GM18517 (cell line): ENCODE results near the gene ATF3.
A peak's percentile ranks its signal among the peaks of the same experiment; 100 is the strongest.

Source experiments
- ATAC-seq: cut with Tn5 transposase; IDR thresholded peaks from one replicate; pipeline ENCODE4 v1.9.1; 2021; ENCODE audit warnings: mild to moderate bottlenecking, moderate library complexity; ENCODE audit not compliant: unreplicated experiment

The ATF3 gene

DNA sequence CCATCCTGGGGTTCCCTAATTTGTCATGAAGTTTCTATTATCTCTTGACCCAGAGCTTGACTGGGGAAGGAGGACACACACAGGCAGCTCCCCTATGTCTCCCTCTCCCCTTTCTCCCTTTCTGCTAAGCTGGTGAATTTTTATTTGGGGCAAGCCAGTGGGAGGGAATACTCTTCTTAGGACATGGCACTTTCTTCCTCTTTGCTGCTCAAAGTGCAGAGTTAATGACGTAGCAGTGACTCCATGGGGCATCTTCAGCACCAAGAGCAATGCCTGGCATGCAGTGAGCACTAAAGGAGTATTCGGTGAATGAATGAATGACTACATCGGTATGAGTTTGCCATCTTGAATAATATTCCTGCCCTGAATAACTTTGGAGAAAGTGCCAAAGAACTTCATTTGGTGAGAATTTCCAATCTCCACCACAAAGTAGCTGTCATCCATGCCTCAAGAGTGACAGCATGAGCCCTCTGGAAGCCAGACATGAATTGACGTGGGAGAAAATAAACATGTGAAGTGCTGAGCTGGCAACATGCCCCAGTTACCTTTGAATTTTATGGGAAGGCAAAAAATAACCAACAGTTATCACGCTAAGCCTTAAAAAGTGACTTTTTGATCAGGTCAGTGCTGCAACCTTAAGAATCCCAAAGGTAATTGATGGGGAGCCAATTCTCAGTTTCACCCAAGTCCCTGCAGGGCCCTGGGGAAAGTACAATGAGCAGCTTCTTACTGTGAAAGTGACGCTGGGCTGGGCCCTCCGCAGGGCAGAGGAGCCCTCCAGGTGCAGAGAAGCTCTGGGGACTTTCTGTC is 22.1 kb upstream of the ATF3 start:
- ATAC-seq, result peak; percentile 95

DNA sequence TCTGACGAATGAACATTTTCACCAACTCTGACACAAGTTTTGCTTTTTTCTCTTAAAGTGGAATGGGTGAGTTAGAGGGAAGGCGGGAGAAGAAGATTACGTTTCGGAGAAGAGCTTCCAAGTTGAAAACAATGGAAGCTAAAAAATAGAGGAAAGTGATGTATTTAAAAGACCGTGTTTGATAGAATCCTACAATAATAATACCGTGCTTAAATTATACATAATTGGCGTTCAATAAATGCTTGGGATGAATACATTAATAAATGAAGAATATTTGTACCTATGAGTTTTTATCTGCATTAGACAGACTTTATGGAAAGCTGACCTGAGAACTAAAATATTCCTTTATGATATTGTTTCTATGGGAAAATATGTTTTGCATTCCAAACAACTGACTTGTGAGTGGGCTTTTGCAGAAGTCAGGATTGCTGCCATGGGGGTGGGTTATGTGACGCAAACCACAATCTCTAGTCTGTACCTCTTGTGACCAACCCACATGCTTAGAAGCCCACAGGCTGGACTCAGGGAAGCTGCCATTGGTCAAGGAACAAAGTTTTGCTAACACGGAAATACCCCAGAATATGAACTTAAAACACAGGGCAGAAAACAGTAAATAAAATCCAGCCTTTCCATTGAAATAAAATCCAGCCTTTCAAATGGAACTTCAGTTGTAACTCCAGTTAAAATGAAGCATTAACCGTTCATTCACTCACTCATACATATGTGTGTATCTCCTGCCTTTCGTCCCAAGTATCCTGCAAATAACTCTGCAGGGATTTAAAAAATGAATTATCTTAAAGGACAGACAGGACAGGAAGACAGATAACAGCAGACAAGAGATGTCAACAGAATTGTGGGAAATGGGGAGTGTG is 21.3 kb upstream of the ATF3 start:
- ATAC-seq, result no peak

DNA sequence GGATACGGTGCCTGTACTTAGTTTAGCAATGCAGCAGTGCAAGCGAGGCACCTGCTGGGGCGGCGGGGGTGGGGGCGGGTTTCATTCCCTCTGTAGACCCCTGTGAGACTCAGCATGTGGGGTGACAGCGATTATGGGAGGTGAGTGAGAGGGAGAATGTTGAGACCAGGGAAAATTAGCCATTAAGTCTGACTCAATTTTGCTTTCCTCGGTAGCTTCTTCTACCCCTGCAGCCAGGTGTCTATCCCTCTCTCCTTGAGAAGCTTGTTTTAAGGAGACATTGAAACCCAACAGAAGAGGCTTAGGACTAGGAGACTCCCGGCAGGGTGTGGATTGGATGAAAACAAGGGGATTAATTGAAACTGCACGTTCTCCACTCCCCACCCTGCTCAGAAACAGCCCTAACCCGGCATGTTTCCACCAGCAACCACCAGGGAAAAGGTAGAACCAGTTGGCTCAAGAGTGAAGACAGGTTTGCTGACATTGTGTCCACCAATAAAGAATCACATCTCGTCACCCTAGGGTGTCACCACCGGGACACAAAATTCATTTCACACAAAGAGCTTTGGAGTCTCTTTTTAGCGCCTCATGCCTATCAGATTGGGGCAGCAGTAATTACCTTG is 20.6 kb upstream of the ATF3 start:
- no peak for ATAC-seq

DNA sequence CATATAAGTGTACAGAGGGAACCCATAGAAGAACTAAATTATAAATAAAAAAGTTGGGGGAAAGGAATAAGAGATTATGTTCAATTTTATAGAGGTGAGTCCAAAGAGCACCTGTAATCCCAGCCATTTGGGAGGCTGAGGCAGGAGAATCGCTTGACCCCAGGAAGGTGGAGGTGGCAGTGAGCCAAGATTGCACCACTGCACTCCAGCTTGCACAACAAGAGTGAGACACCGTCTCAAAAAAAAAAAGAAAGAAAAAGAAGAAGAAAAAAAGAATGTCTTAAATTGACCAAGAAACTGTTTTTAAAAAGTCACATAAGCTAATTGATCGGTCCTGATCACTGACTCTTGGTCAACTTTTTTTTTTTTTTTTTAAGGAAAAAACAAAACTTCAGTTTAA is 19.1 kb upstream of the ATF3 start:
- no peak for ATAC-seq

DNA sequence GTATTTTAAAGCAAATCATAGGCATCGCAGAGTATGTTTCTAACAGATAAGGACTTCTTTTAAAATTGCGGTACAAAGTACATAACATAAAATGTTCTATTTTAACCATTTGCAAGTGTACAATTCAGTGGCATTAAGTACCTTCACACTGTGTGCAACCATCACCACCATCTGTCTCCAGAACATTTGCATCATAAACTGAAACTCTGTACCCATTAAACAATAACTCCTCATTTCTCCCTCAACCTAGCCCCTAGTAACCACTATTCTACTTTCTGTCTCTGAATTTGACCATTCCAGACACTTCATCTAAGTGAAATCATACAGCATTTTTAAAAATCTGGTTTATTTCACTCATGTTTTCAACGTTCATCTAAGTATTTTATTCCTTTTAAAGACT is 16.6 kb upstream of the ATF3 start:
- ATAC-seq, result peak; percentile 42

DNA sequence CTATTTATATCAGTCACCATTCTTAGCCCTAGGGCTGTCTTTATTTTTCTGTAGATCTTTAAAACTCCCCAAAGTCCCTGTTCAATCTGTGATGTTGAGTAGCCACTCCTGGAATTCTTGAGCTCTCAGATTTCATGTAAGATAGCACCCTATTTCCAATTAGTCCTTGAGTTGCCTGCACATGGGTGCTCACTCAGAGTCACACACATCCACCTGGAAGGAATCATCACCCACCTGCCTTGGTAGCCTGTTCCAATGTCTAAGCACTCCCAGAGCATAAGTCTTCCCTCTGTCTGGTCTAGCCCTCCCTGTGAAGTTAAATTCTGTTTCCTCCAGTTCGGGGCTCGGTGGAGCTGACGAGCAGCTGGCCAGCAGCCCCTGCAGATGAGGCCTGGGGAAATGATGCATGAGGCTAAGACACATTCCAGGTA is 14.7 kb upstream of the ATF3 start:
- ATAC-seq, result no peak

DNA sequence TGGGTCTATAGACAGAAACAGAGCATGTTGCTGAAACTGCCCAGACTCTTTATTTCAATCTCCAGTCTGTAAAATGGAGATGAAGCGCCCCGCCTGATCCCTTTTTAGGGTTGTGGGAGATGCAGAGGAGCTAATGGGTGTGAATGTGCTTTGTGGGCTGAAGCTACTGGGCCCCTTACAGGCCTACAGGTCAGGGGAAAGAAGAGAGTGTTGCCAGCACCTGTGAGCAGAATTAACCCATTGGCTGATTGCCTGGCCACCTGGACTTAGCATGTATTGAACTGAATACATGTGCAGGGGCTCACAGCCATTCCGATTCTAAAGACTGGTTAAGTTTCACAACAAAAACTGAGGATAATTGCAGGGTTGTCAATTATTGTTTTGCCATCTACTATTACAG is 13.9 kb upstream of the ATF3 start:
- ATAC-seq, result no peak

DNA sequence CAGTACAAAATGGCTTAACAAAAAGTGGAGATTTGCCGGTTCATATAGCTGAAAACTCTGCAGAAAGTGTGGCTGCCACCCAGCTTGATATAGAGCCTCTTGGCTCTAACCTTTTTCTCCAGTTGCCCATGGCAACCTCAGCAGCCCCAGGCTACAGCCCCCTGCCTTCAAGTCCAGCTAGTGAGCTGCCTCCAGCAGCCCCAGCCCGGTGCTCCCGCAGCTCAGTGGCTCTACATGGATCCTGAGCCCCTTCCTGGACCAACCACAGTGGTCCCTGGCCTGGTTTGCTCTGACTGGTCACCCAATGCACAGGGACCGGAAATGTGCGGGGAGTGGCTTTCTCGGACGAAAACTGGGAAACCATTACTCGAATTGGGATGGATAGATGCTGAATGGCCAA is 13.3 kb upstream of the ATF3 start:
- ATAC-seq, result no peak

DNA sequence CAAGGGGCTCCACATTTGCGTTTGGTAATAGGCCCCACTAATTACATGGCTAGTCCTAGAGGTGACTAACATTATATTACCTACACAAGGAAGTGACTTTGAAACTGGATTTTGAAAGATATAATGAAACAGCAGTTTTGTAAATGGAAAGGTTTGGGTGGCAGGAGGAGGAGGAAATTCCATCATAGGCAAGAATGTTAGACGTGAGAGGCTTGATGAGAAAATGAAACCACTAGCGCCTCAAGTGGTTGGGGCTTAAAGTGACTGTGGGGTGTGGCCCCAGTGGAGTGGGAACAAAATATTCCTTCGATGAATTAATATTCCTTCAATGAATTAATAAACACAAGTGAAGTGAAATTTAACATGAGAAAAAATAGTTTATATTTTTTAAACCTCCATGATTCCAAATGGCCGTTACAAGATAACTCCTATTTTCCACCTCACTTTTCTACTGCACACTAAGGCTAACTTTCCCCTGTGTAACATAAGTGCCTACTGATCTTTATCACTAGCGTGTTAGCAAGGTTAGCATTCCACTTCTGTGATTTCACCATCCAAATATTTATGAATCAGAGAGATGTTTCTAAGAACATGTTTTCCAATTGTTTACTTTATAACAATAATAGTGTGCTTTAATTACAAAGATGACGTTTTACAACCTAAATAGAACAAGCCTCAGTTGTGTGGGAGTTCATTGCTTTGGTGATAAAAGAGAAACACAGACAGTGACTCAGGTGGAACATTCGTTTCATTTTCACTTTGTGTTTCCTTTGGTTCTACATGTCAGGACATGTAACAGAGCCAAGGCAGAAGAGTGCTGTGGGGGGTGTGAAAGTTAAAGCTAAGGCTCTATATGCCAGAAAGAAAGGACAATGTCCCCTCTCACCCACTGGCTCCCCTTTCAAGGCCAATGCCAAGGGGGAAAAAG is 12.5 kb upstream of the ATF3 start:
- peak; percentile 97 for ATAC-seq

DNA sequence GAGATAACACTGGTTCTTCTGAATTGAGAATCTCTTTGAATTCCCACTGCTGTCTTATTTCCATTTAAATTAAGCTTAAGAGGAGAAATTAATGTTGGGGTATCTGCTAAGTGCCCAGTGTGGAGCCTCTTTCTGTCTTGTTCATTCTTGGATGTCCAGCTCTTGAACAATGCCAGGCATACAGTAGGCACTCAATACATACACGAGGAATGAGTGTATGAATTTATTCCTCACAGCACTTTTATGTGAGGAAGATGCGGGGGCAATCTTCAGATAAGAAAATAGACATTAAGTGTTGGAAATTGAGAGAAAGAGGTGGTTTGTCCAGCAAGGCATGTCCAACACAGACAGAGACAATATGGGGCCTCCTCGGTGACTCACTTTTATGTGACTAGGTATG is 11.8 kb upstream of the ATF3 start:
- no peak for ATAC-seq

DNA sequence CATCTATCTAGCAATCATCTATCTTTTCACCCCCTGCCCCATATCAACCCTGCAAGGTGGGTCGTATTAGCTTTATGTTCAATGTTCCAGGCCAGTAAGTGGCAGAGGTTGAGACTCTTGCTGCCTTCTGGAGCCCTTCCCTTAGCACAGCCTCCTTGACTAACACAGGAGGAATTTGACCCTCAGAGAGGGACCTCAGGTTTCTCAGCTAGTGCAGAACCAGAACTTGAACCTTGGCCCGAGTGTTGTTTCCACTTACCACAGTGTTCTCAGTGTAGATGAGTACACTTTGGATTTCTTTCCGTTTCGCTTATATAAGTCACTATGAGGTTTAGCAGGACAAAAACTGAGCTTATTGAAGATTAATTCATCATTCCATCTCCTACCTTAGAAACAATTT is 11.1 kb upstream of the ATF3 start:
- ATAC-seq, result no peak

DNA sequence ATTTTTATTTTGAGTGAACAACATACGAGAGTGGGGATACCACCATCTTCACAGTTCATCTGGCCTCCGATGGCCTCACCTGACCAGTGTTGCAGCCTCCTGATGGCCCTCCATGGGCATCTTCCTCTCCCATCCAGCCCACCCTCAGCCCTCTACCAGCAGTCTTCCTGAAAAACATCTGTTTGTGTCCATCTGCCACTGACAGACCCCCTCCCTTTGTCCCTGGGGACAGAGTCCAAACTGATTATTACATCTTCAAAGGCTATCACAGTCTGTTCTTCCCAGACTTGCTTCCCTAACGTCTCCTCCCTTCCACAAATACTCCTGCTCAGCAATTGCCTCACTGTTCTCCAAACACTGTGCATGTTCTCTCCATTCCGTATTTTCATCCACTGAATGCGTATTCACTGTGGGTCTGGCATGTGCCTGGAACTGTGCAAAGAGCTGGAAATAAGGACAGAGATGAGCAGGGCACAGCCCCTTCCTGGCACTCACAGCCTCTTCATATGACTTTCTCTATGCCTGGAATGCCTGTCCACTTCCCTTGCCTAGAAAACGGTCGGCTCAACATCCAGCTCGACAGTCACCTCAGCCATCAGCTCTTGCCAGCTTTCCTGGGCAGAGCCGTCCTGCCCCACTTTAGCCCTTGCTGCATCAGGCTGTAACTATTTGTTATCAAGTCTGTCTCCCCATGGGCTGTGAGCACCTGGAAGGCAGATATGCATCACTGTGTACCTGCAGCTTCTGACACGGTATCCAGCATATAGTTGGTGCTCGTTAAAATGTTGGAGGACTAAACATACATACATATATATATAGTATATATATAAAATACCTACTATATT is 8.3 kb upstream of the ATF3 start:
- ATAC-seq, result no peak

DNA sequence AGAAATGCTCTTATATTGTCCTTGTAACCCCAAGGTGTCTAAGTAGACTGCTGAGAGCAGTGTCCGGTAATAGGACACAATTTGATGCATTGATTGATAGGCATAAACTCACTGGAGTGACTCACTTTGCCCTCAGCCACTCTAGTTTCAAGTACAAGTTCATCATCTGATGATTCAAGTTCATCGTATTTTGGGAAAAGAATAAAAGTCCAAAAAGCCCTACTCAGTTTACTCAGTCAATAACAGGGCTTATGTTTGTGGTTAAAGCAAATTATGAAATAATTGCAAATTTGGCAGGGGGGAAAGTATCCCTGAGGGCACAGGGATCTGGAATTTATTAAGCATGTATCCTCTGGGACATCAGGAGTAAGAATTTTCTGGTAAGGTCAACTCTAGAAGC is 7.6 kb upstream of the ATF3 start:
- no peak for ATAC-seq

DNA sequence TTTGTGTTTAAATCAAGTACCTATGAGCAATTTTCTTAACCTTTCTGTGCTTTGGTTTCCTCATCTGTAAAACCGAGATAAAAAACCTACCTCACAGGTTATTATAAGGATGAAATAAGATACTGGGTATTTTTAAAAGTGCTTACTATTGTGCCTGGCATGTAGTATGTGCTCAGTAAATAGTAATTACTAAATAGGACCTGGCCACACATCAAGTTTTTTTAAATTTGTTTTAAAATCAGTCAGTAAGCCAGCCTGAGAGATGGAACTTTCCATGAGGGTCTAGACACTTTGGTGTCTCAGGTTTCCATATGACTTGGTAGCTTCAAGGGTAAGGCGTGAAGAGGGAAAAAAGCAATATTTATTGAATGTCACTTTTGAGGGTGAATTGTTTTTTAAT is 7.0 kb upstream of the ATF3 start:
- no peak for ATAC-seq

DNA sequence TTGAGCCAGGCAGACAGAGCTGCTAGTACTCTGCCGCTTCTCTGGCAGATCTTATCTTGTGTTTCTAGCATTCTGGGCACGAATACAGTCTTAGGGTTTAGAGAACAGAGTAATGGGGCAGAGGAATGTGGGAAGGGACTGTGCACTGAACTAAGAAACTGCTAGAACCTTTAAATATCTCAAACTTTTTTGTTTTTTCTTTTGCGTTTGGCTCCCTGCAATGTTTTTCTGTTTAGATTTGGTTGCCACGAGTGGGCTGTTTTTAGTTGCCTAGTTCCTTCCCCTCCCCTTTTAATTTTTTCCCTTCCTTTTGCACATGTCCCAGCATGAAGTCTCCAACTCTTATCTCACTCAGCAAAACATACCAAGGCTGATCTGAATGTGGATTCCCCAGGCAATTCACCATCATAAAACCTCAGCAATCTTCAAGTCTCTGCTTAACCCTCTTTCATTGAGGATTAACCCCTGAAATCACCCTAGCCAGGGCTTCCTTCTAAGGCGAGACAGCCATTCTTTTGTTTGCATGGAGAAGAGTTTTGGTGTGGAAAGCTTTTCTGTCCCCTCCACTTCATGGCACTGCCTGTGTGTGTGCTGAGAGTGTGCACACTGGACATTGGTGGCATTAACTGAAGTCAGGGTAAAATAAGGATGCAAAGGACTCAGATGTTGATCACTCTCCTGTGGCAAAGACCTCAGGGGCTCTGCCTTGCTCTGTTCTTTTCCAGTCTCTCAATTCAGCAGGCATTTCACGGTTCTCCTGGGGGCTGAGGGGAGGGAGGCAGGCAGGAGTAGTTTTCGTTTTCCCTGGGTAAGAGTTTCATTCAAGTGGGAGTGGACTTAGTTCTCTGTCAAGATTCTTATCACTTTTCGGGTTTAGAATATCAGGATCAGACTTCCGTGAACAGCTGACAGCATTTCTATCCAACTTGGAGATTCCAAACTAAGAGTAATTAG is 2.8 kb upstream of the ATF3 start:
- no peak for ATAC-seq

DNA sequence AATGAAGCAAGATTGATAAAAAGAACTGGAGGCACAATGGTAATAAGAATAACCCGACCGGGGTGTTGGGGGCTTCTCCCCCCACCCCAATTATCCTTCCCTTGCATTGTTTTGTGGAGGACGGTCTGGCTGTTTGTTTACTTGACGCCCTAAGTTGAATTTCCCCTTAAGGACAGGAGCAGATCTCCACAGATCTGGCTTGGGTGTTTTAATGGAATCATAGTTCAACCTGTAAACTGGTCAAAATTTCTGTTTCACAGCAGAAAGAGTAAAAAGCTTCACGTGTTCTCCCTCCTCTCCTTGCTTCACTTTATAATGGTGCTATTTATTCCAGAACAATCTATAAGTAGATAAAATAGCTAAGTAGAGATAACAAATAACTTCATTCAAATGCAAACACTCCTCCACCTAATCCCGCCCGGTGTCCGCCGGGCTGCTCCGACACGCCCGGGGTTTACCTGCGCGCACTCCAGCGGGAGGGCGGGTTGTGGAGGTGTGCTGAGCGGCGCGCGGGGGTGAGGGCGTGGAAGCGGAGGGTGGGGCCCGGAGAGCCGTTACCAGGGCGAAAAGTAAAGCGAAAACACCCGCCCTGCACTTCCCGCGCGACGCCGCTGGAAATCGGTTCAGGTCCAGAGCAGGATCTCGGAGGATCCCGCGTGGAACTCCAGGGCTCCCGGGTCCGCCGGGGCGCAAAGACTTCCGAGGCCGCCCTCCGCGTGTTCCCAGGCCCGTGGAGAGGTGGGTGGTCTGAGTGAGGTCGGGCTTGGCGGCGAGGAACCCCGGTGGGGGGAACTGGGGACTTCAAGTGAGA is 2.0 kb upstream of the ATF3 start:
- no peak for ATAC-seq

DNA sequence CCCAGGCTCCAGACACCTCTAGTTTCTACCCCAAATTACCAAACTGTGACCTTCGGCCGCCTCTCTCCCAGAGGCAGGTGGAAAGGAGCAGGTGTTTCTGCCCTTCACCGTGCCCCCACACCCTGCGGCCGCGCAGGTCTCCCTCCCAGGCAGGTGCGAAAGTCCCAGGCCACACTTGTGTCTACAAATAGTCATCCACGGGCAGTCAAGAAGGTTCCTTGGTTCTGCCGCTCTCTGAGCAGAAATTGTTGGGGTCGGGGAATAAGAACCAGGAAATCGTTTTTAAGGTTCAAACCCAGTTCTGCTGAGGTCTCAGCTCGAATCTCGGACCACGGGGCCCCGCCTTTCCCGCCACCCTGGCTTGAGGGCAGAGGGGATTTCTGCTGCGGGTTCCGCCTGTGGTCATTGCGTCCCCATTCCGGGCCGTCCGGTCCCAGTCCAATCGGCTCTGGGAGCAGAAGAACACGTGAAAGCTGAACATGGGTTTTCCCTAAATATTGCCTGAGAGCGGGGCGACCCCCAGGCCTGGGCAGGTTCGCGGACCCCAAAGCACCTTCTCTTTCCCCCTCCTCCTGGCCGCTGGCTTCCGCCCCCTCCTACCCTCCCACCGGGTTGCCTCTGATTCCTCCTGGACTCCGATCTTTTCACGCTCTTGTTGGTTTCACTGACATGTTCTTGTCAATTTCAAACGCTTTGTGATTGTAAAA is 1.2 kb upstream of the ATF3 start:
- ATAC-seq, result no peak
